Measurements from ENCODE around the gene SLC22A23.

DNA sequence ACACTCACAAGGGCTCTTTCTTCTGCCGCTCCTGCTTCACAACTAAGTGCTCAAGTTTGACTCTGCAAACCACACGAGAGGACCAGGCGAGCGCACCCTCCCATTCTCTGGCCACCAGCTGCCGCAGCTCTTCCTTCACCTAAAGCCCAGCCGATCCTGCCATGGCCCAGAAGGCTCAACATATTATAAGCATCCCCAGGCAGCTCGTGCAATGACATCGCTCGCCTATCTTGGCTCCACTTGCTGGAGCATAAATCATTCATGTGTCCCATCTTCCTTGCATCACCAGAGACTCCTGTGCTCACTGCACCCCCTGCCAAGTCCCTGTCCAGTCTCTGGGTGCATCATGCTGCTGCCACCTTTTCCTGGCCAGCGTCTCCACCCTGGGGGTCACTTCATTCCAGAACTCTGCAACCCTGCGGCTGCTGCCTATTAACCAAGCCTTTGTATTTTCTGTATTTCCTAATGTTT lies 139.1 kb downstream of the SLC22A23 start:
- TF ChIP-seq, protein P1, sequence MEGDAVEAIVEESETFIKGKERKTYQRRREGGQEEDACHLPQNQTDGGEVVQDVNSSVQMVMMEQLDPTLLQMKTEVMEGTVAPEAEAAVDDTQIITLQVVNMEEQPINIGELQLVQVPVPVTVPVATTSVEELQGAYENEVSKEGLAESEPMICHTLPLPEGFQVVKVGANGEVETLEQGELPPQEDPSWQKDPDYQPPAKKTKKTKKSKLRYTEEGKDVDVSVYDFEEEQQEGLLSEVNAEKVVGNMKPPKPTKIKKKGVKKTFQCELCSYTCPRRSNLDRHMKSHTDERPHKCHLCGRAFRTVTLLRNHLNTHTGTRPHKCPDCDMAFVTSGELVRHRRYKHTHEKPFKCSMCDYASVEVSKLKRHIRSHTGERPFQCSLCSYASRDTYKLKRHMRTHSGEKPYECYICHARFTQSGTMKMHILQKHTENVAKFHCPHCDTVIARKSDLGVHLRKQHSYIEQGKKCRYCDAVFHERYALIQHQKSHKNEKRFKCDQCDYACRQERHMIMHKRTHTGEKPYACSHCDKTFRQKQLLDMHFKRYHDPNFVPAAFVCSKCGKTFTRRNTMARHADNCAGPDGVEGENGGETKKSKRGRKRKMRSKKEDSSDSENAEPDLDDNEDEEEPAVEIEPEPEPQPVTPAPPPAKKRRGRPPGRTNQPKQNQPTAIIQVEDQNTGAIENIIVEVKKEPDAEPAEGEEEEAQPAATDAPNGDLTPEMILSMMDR (IDR thresholded peaks at IDR 0.05; ENCODE audit: low read depth, low read length, poor library complexity, severe bottlenecking) = no peak
- TF ChIP-seq EZH2phosphoT487 (IDR thresholded peaks at IDR 0.05; ENCODE audit: borderline replicate concordance, low read length) = no peak

Measured in DOHH2 (cell line).